NCI-H128 (cell line): ENCODE results near the gene PRRT3.
"Not testable (repeated sequence)": the region's sequence is repeated elsewhere in the genome, so short reads cannot be mapped to it uniquely, and the experiment has no call there.

Source experiments
- DNase-seq: peaks from one replicate; lab custom pipeline; 2025; ENCODE audit not compliant: unreplicated experiment; lab: John Stamatoyannopoulos, UW

Gene PRRT3

GRCh38 chr3:9918261-9919038 lies 33.8 kb downstream of the PRRT3 start:
- DNase-seq, result no peak

- no peak for DNase-seq
Observed at GRCh38 chr3:9917820-9918219, 34.4 kb downstream of the PRRT3 start.

GRCh38 chr3:9916734-9917680 lies 35.2 kb downstream of the PRRT3 start, which contains the start of gene IL17RC:
IL17RC (plus strand) TSS chr3:9917098; CDS start chr3:9917316, 218 bp downstream.
- DNase-seq, result peak; percentile 16

DNA sequence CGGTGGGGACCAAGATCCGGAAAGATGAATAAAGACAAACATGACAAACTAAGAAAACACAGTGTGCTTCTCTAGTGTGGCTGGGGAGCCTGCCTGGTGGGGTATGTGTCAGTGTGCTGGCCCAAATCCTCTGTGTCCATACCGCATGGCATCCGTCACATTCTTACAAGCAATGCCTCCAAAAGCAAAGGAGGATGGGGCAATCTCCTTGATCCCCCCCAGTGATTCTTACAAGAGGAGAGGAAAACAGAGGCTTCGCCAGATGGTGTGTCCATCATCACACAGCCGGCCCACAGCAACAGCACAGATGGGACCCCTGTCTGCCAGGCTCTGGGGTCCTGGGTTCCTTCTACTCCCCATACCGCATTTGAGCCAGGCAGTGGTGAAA lies 35.9 kb downstream of the PRRT3 start:
- DNase-seq, result no peak

DNA sequence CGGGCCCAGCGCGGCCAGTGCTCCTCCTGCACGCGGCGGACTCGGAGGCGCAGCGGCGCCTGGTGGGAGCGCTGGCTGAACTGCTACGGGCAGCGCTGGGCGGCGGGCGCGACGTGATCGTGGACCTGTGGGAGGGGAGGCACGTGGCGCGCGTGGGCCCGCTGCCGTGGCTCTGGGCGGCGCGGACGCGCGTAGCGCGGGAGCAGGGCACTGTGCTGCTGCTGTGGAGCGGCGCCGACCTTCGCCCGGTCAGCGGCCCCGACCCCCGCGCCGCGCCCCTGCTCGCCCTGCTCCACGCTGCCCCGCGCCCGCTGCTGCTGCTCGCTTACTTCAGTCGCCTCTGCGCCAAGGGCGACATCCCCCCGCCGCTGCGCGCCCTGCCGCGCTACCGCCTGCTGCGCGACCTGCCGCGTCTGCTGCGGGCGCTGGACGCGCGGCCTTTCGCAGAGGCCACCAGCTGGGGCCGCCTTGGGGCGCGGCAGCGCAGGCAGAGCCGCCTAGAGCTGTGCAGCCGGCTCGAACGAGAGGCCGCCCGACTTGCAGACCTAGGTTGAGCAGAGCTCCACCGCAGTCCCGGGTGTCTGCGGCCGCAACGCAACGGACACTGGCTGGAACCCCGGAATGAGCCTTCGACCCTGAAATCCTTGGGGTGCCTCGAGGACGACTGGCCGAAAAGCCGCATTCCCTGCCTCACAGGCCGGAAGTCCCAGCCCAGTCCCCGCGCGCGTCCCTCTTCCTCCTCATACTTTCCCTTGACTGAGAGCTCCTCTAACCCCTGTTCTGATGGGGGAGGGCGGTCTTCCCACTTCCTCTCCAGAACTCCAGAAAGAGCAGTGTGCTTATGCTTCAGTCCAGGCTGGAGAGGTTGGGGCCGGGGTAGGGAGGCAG lies 36.7 kb downstream of the PRRT3 start:
- peak; percentile 6 for DNase-seq

DNA sequence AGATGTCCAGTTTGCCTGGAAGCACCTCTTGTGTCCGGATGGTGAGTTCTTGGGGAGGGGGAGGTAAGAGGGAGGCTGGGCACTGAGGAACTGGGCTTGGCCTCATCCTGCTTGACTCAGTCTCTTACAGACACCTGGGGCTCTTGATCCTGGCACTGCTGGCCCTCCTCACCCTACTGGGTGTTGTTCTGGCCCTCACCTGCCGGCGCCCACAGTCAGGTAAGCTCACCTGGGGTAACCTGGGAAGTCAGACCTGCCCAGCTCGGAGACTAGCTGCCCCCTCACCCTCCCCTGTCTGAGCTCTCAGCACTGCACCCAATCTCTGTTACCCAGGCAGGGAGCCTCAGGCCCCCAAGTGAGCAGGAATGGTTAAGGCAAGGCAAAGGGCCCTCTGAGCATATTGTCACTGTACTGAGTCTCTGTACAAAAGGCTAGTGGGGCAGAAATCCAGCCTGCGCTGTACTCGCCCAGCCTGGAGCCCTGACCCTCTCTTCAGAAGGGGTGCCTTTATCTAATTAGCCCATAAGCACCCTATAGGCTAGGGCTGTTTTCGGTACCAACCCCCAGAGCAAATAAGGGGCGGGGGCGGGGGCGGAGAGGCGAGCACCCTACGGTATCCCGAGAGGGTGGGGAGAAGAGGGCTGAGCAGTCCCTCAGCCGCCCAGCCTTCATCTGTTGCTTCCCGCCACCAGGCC lies 37.5 kb downstream of the PRRT3 start:
- DNase-seq, result no peak

DNA sequence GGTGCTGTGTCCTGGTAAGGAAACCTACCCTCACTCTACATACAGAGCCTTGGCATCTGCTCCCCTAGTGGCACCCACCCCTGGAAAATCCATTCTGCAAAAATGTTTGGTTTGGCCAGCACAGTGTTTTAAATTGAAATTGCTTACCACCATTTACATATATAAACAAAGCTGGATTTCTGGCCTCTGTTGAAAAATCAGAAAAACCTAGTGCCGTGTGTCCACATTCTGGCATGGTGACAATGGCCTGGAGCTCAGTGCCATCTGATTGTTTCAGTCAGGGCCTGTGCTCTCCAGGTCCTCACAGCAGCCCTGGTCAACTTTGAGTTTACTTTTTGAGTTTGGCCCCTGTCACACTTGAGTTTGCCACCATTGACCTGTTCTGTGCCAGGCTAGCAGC lies 38.2 kb downstream of the PRRT3 start:
- no peak for DNase-seq

- no peak for DNase-seq
Observed at GRCh38 chr3:9913601-9914000, 38.6 kb downstream of the PRRT3 start.

GRCh38 chr3:9912294-9912935 lies 39.8 kb downstream of the PRRT3 start:
- DNase-seq, result no peak

DNA sequence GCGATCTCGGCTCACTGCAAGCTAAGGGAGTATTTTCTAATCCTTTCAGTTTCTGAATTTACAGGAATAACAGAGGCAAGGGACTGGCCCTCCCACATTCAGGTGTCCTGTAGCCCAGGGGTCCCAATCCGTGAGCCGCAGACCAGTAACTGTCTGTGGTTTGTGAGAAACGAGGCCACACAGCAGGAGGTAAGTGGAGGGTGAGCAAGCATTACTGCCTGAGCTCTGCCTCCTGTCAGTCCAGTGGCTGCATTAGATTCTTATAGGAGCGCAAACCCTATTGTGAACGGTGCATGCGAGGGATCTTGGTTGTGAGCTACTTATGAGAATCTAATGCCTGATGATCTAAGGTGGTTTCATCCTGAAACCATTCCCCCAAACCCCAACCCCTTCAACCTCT lies 40.3 kb downstream of the PRRT3 start:
- DNase-seq, result no peak

- no peak for DNase-seq
Observed at GRCh38 chr3:9909221-9910013, 42.8 kb downstream of the PRRT3 start.

DNA sequence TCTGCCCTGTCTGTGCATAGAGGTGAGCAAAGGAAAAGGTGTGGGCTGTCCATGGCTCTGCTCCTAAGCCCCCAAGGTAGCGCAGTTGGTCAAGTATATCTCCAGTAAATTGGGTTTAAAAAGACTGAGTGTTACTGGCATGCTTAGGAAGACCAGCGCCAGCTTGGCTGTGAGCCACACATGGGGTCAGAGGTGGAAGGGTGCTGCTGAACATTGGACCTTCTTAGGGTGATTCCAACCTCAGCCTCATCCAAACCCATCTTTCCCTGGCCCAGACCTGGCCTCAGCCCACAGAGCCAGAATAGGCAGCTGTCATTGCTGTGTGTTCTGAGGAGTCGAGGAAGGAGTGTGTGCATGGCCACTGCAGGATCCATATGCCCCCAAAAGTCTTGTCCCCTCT lies 43.9 kb downstream of the PRRT3 start:
- no peak for DNase-seq

- no peak for DNase-seq
Observed at GRCh38 chr3:9906480-9906879, 45.7 kb downstream of the PRRT3 start.

DNA sequence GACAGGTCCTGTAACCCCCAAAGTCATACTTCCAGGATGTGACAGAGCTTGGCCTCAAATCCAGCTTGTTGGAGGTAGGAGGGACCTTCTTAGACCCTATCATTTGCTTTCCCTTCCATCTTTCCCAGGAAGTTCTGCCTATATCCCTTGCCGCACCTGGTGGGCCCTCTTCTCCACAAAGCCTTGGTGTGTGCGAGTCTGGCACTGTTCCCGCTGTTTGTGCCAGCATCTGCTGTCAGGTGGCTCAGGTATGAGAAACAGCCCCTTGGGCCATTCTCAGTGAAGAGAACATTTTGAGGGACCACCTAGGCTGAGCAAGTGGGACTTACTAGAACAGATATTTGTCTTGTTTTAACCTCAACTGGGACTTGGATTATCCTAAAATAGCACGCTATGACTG lies 48.3 kb downstream of the PRRT3 start:
- no peak for DNase-seq

DNA sequence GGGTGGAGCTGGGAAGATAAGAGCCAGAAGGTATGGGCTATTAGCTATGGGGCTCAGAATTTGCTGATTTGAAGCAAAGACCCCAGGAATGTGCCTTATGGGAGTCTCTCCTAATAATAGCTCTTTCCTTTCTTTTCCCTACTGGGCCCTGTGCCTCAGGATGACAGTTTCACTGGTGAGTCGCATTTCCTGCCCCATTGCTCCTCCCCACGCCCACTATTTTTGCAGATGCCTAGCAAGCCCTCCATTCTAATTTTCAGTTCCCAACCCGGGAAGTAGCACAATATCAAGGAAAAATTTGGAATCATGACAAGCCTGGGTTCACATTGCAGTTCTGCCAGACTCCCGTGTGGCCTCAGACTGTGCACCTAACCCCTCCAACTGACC lies 49.0 kb downstream of the PRRT3 start:
- DNase-seq, result no peak

GRCh38 chr3:9902372-9903237 lies 49.6 kb downstream of the PRRT3 start, which contains the start of gene IL17RE:
IL17RE (plus strand) TSS chr3:9902848; CDS start chr3:9902933, 85 bp downstream.
- no peak for DNase-seq

GRCh38 chr3:9901967-9902366 lies 50.2 kb downstream of the PRRT3 start:
- DNase-seq, result no peak

DNA sequence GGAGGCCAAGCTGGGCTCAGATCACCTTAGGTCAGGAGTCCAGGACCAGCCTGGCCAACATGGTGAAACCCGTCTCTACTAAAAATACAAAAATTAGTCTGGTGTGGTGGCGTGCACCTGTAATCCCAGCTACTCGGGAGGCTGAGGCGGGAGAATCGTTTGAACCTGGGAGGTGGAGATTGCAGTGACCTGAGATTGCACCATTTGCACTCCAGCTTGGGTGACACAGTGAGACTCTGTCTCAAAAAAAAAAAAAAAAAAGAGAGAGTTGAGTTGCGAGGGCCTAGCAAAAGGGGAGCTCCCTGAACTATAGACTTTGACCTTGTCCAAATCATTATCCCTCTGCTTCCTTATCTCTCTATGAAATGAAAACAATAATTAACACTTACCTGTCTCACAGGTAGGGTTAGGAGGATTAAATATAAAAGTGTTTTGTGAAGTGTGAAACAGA lies 51.2 kb downstream of the PRRT3 start:
- DNase-seq, result not testable (repeated sequence)
